Stimulated activated CD8-positive, alpha-beta memory T cell treated with anti-CD3 and anti-CD28 coated beads, Interleukin-7, amount 100 ng/mL, for 4 hours (primary cell): ENCODE results near the gene LDLRAD4.
A peak's percentile ranks its signal among the peaks of the same experiment; 100 is the strongest.

ENCODE experiments used
- DNase-seq, 2 donors: peaks; one replicate each; pipeline ENCODE4 v3.0.0-alpha.2; 2020; ENCODE audit warnings: low read depth in 2 of 2

The LDLRAD4 gene

GRCh38 chr18:13202571-13202970 lies 16.0 kb upstream of the LDLRAD4 start:
- no peak for DNase-seq

- DNase-seq: no peak
These were observed 12.3 kb upstream of the LDLRAD4 start for GRCh38 chr18:13206301-13206700.

GRCh38 chr18:13207294-13207693 lies 11.3 kb upstream of the LDLRAD4 start:
- DNase-seq: no peak

GRCh38 chr18:13211534-13211933 lies 7.0 kb upstream of the LDLRAD4 start:
- no peak for DNase-seq

- no peak for DNase-seq
These were observed 5.3 kb upstream of the LDLRAD4 start for GRCh38 chr18:13213036-13213795.

- DNase-seq: no peak
These were observed 4.0 kb upstream of the LDLRAD4 start for GRCh38 chr18:13214609-13215008.

- DNase-seq: peak in 1 of 2 donors; percentile 23
These were observed 2.4 kb upstream of the LDLRAD4 start for GRCh38 chr18:13216092-13216582.

- DNase-seq: peak in 1 of 2 donors; percentile 46
These were observed 1.7 kb upstream of the LDLRAD4 start for GRCh38 chr18:13216711-13217465.

GRCh38 chr18:13217466-13217961 lies 1.0 kb upstream of the LDLRAD4 start:
- peak in 1 of 2 donors; percentile 51 for DNase-seq

- no peak for DNase-seq
These were observed 591 bp upstream of the LDLRAD4 start for GRCh38 chr18:13217971-13218367.

- no peak for DNase-seq
These were observed 437 bp downstream of the LDLRAD4 start for GRCh38 chr18:13218997-13219396.

- DNase-seq: no peak
These were observed 1.1 kb downstream of the LDLRAD4 start for GRCh38 chr18:13219593-13220159.

- no peak for DNase-seq
These were observed 1.9 kb downstream of the LDLRAD4 start for GRCh38 chr18:13220361-13220991.

GRCh38 chr18:13221869-13222855 lies 3.6 kb downstream of the LDLRAD4 start:
- DNase-seq: no peak

GRCh38 chr18:13222856-13223281 lies 4.3 kb downstream of the LDLRAD4 start:
- no peak for DNase-seq

- DNase-seq: no peak
These were observed 5.0 kb downstream of the LDLRAD4 start for GRCh38 chr18:13223311-13224143.

- no peak for DNase-seq
These were observed 6.7 kb downstream of the LDLRAD4 start for GRCh38 chr18:13225261-13225660.

- no peak for DNase-seq
These were observed 8.1 kb downstream of the LDLRAD4 start for GRCh38 chr18:13226533-13227144.

- no peak for DNase-seq
These were observed 9.3 kb downstream of the LDLRAD4 start for GRCh38 chr18:13227910-13228309.
